Skeletal muscle tissue (tissue), 4 donors: ENCODE results near the gene ZNF565. TPM values are rescaled to one million over a fixed set of nuclear protein-coding genes. Genes with fewer than 3 reads are reported as not detected.
"Not testable (repeated sequence)": the region's sequence is repeated elsewhere in the genome, so short reads cannot be mapped to it uniquely, and the experiment has no call there.

ENCODE experiments used
- H3K27ac ChIP-seq: one replicate; pipeline ENCODE4 v1.7.0; 2013; ENCODE audit warnings: mild to moderate bottlenecking, low read depth, low read length, inconsistent platforms
- H3K27me3 ChIP-seq, 3 donors: one replicate each; pipeline ENCODE4 v1.7.0; 2013; ENCODE audit warnings: low read length in 3 of 3; ENCODE audit not compliant: control insufficient read depth in 3 of 3, insufficient read depth in 3 of 3
- H3K36me3 ChIP-seq, 3 donors: one replicate each; pipeline ENCODE4 v1.7.0; 2013; ENCODE audit warnings: low read length in 3 of 3; ENCODE audit not compliant: control insufficient read depth in 3 of 3, insufficient read depth in 3 of 3
- H3K4me1 ChIP-seq, 3 donors: one replicate each; pipeline ENCODE4 v1.7.0; 2013; ENCODE audit warnings: low read length in 3 of 3, mild to moderate bottlenecking in 3 of 3; ENCODE audit not compliant: control insufficient read depth in 3 of 3, insufficient read depth in 3 of 3
- H3K4me3 ChIP-seq, 3 donors: one replicate each; pipeline ENCODE4 v1.7.0; 2013; ENCODE audit warnings: low read length in 3 of 3
- H3K9ac ChIP-seq, 3 donors: one replicate each; pipeline ENCODE4 v1.7.0; 2013; ENCODE audit warnings: low read length in 3 of 3, mild to moderate bottlenecking in 3 of 3, moderate library complexity in 2 of 3, low read depth in 1 of 3
- H3K9me3 ChIP-seq, 3 donors: one replicate each; pipeline ENCODE4 v1.7.0; 2013; ENCODE audit warnings: low read length in 3 of 3; ENCODE audit not compliant: control insufficient read depth in 3 of 3
- total RNA-seq: library from RNA; depleted of rRNA; stranded (reverse); fragments of >200 nt; gene quantifications from one replicate; pipeline ENCODE4 v1.2.3, GENCODE V29; 2014
- donor health status: Osteomylitis.

ZNF565 gene
- total RNA-seq, 1 donor from 2014 or later, result 9.4 TPM

DNA sequence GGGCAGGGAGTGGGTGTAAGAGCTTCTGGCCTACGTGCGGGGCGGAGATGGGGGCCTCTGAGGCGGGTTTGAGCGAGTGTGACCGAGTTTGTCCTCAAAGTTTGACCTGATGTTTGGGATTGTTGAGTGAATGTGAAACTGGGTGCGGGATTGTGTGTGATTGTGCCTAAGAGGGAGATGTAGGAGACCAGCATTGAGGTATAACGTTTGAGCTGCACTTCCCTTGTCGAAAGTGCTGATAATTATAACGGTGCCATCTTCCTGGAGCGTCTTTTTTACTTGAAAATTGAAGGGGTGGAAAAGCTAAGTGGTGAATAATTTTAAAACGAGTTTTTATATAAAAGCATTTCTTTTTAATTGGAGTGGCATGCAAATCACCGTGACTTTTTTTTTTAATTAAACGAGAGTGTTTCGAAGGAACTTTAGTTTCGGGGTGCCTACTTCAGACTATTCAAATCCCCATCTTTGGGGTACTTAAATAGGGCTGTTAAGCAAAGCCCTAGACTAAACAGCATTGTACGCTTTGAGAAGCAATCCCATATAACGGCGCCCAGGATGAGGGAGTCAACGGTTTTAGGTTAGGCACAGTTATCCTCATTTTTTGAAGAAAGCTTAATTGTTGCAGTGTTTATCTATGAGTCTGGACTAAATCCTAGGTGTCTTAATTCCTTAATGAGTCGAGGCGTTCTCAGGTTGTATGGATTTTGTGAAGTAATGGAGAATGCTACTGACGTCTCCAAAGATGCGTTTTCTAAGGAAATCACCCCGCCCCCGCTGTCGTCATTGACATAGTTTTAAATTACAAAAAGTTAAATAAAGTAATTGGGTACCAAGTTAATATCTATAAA lies 1.0 kb upstream of the ZNF565 start:
- no peaks in the 10 kb centered on the region for H3K27me3 ChIP-seq
- H3K27ac ChIP-seq, result peak overlapping the region; percentile 96
- H3K36me3 ChIP-seq, result no peaks in the 10 kb centered on the region
- H3K9me3 ChIP-seq, result no peaks in the 10 kb centered on the region
- H3K4me1 ChIP-seq, result peaks cover 11 to 14% (median 12%) of the 10 kb centered on the region in 3 donors
- peak overlapping the region; percentile 84 to 100 (median 97) for H3K4me3 ChIP-seq
- H3K9ac ChIP-seq, result peak overlapping the region; percentile 84 to 98 (median 94)

GRCh38 chr19:36212895-36213294 lies 1.6 kb downstream of the ZNF565 start:
- Histone ChIP-seq H3K27ac (no peak overlapping the region), H3K27me3 (no peaks in the 10 kb centered on the region), H3K4me3 (no peak overlapping the region), H3K4me1 (peaks cover 11 to 14% (median 12%) of the 10 kb centered on the region in 3 donors), H3K9me3 (no peaks in the 10 kb centered on the region), H3K9ac (no peak overlapping the region), H3K36me3 (no peaks in the 10 kb centered on the region)

DNA sequence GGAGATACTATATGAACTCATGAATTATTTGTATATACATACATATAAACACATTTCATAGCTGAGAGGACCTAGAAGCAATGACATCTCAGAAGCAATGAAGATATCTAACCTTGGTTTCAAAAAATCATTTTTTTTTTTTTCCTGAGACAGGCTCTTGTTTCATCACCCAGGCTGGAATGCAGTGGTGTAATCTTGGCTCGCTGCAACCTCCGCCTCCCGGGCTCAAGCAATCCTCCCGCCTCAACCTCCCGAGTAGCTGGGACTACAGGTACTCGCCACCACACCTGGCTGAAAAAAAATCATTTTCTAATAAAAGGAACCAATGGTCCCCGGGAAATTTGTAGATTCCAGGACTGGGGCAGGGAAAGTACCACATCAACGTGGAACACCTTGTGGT lies 4.0 kb downstream of the ZNF565 start:
- Histone ChIP-seq H3K27ac (no peak overlapping the region), H3K36me3 (peaks cover 0 to 4% (median 3%) of the 10 kb centered on the region in 3 donors), H3K4me3 (no peak overlapping the region), H3K9me3 (no peaks in the 10 kb centered on the region), H3K9ac (no peak overlapping the region), H3K4me1 (peaks cover 6 to 9% (median 7%) of the 10 kb centered on the region in 3 donors), H3K27me3 (no peaks in the 10 kb centered on the region)

GRCh38 chr19:36209372-36209771 lies 5.1 kb downstream of the ZNF565 start:
- H3K27me3 ChIP-seq, result no peaks in the 10 kb centered on the region
- H3K9ac ChIP-seq, result no peak overlapping the region
- no peak overlapping the region for H3K4me3 ChIP-seq
- no peak overlapping the region for H3K27ac ChIP-seq
- peaks cover 6 to 9% (median 7%) of the 10 kb centered on the region in 3 donors for H3K4me1 ChIP-seq
- H3K36me3 ChIP-seq, result peaks cover 0 to 4% (median 3%) of the 10 kb centered on the region in 3 donors
- H3K9me3 ChIP-seq, result no peaks in the 10 kb centered on the region

- Histone ChIP-seq H3K4me1 (no peaks in the 10 kb centered on the region), H3K27ac (no peak overlapping the region), H3K9me3 (no peaks in the 10 kb centered on the region), H3K36me3 (peaks cover 0 to 5% (median 3%) of the 10 kb centered on the region in 3 donors), H3K4me3 (no peak overlapping the region), H3K27me3 (no peaks in the 10 kb centered on the region), H3K9ac (no peak overlapping the region)
These were observed 6.7 kb downstream of the ZNF565 start for GRCh38 chr19:36207605-36208252.

DNA sequence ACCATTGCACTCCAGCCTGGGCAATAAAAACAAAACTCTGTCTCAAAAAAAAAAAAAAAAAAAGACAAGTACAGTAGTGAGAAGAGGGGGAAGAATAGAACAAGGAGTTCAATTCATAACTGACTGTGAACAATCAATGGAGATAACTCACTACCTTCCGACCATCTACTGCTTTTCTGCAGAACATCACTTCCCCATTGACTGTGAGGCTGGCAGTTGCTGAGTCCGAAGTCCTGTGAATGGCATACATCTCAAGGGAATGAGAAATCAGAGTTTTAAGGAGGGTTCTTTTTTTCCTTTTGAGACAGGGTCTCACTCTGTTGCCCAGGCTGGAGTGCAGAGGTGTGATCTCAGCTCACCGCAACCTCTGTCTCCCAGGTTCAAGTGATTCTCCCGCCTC lies 11.2 kb downstream of the ZNF565 start:
- peaks cover 0 to 9% (median 5%) of the 10 kb centered on the region in 3 donors for H3K36me3 ChIP-seq
- no peaks in the 10 kb centered on the region for H3K27me3 ChIP-seq
- no peak overlapping the region for H3K9ac ChIP-seq
- no peak overlapping the region for H3K4me3 ChIP-seq
- no peaks in the 10 kb centered on the region for H3K4me1 ChIP-seq
- H3K27ac ChIP-seq, result no peak overlapping the region
- no peaks in the 10 kb centered on the region for H3K9me3 ChIP-seq

- Histone ChIP-seq H3K4me1 (no peaks in the 10 kb centered on the region), H3K27me3 (no peaks in the 10 kb centered on the region), H3K27ac (no peak overlapping the region), H3K9ac (no peak overlapping the region), H3K4me3 (no peak overlapping the region), H3K9me3 (no peaks in the 10 kb centered on the region), H3K36me3 (peaks cover 0 to 6% (median 3%) of the 10 kb centered on the region in 3 donors)
These were observed 12.8 kb downstream of the ZNF565 start for GRCh38 chr19:36201684-36202083.

- no peak overlapping the region for H3K27ac ChIP-seq
These were observed 16.3 kb downstream of the ZNF565 start for GRCh38 chr19:36198119-36198518.

GRCh38 chr19:36196249-36196648 lies 18.2 kb downstream of the ZNF565 start:
- Histone ChIP-seq H3K4me1 (no peaks in the 10 kb centered on the region), H3K27ac (no peak overlapping the region), H3K9ac (no peak overlapping the region), H3K4me3 (no peak overlapping the region), H3K36me3 (peaks cover 8 to 25% (median 16%) of the 10 kb centered on the region in 3 donors), H3K27me3 (no peaks in the 10 kb centered on the region), H3K9me3 (no peaks in the 10 kb centered on the region)

More at GRCh38 chr19:36198119-36198518, 16.3 kb downstream of the ZNF565 start:
- Histone ChIP-seq H3K27me3 (no peaks in the 10 kb centered on the region), H3K9me3 (no peaks in the 10 kb centered on the region), H3K4me3 (no peak overlapping the region), H3K4me1 (no peaks in the 10 kb centered on the region), H3K36me3 (peaks cover 11 to 20% (median 16%) of the 10 kb centered on the region in 3 donors), H3K9ac (no peak overlapping the region)

DNA sequence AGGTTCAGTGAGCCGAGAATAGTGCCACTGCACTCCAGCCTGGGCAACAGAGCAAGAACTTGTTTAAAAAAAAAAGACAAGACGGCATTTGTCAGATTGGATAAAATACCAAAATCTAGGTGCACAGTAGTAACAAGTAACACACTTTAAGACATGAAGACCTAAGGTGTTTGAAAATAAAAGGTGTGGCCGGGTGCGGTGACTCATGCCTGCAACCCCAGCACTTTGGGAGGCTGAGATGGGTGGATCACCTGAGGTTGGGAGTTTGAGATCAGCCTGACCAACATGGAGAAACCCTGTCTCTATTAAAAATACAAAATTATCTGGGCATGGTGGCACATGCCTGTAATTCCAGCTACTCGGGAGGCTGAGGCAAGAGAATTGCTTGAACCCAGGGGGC lies 27.7 kb downstream of the ZNF565 start:
- not testable (repeated sequence) for H3K4me3 ChIP-seq, H3K27me3 ChIP-seq, H3K27ac ChIP-seq, H3K9me3 ChIP-seq, H3K9ac ChIP-seq
- H3K36me3 ChIP-seq, result peaks cover 6 to 19% (median 7%) of the 10 kb centered on the region in 3 donors
- H3K4me1 ChIP-seq, result peaks cover 0 to 15% (median 6%) of the 10 kb centered on the region in 3 donors
